ENCODE results near the gene OR10H3.
"Not testable (repeated sequence)": the region's sequence is repeated elsewhere in the genome, so short reads cannot be mapped to it uniquely, and the experiment has no call there.

The OR10H3 gene

DNA sequence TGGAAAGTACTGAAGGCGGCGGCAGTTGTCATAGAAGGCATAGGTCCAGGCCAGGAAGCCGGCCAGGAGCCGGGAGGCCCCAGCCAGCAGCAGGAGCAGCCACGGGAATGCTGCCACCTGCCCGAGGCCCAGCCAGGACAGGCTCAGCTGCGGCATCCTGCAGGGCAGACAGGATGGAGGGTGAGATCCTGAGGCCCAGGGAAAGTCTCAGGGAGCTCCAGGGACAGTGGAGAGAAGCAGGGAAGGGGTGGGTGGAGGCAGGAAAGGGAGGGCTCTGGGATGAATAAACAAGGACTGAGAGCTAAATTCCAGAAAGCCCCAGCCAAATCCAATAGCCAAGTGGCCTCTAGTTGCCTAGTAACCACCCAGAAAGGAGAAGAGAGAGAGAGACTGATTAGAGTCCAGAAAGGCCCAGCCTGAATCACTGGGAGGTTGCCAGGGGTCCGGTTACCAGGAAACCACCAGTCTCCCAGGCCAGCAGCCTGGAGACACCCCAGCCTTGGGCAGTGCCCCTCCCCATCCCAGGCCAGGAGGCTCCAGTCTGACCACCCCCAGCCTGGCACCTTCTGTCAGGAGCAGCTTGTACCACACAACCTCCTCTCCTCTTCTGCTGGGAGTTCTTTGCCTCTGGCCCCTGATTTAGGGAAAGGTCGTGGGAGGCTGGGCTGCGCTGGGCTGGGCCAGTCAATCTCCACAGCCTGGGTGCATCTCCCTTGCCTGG lies 42.1 kb downstream of the OR10H3 start:
- DNase-seq: no peak

GRCh38 chr19:15780610-15781418 lies 43.0 kb downstream of the OR10H3 start:
- no peak for DNase-seq

DNA sequence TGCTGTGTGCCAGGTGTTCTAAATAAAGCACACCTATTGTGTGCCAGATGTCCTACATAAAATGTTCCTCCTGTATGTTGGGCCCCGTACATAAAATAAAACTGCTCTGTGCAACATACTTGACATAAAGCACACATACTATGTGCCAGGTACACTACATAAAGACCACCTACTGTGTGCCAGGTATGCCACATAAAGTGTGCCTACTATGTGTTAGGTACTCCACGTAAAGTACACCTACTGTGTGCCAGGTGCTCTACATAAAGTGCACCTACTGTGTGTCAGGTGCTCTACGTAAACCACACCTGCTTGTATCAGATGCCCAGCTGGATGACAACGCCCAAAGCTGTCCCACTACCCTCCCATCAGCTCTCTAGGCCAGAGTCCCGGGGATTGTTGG lies 43.9 kb downstream of the OR10H3 start:
- no peak for DNase-seq

DNA sequence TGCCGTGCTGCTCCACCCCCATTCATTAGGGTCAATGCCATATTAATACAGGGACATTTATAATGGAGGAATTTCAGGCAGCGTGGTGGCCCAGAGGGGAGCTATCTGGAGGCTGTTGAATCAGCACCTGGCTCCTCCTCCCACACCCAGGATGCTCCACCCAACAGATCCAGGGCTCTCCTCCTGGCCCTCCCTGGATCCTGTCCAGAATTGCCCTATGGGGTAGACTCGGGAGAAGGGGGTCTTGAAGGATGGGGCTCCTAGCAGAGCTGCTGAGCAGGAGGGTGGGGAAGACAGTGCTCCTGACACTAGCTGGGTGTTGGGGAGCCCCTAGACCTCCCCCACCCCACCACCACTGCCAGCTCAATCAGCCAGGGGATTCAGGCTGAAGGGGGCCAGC lies 44.4 kb downstream of the OR10H3 start:
- DNase-seq: no peak

DNA sequence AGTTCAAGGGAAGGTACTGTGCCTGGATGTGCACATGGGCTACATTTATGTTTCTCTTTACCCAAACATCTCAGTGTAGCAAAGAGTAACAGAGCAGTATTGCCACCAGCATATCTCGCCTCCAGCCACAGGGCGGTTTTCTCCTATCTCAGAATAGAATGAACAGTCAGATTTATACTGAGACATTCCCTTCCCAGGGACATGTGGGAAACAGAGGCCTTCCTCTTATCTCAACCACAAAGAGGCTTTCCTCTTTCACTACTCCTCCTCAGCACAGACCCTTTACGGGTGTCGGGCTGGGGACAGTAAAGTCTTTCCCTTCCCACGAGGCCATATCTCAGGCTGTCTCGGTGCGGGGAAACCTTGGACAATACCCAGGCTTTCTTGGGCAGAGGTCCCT lies 45.1 kb downstream of the OR10H3 start:
- not testable (repeated sequence) for DNase-seq

DNA sequence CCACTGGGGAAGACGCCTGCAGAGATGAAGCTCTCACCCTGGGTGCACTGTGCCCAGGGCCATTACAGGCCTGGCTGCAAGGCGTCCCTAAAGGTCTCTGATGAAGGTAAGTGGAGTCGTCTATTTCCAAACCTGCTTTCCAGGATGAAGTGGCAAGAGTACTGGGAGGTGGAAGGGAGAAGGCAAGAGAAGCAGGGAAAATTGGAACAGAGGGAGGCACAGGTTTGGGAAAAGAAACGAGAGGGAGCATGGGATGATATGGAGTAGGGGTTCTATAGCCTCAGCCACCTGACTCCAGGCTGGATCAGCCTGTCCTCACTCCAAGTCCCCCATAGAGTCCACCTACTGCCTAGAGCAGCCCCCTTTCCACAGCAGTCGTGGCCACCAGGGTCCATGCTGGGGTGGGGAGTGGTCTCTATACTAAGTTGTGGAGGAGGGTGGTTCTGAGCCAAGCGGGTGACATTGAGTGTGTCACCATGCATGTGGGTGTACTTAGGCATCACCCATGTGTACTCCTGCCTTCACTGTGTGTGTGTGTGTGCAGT lies 49.9 kb downstream of the OR10H3 start, which contains the start of gene OR10H5:
OR10H5 (plus strand) TSS at position 51 of the 545 bp plus-strand sequence. CDS start 6,388 bp downstream, outside the sequence.
- DNase-seq: no peak

- no peak for DNase-seq
These were observed 50.9 kb downstream of the OR10H3 start for GRCh38 chr19:15788594-15789270.

- DNase-seq: no peak
These were observed 52.3 kb downstream of the OR10H3 start for GRCh38 chr19:15790096-15790495.
